Neural cell (in vitro differentiated cells): ENCODE measurements around the gene HIVEP2. TPM values are rescaled to one million over a fixed set of nuclear protein-coding genes. Genes with fewer than 3 reads are reported as not detected.

Experiments
- H2AFZ ChIP-seq: fragments of 200-600, 300-800 bp; sonication (generic), shearing (Covaris generic); 2 replicates; pipeline ENCODE4 v1.6.0; 2014; ENCODE audit warnings: low read depth, mild to moderate bottlenecking, antibody characterized with exemption, low read length, moderate library complexity
- H3F3A ChIP-seq: fragments of 200-600 bp; shearing (Covaris generic); 2 replicates; pipeline ENCODE4 v1.6.1; 2016; ENCODE audit warnings: mild to moderate bottlenecking, moderate library complexity, mixed read lengths, antibody characterized with exemption, low read length; ENCODE audit not compliant: insufficient read depth, poor library complexity, severe bottlenecking
- H3K27ac ChIP-seq: fragments of 200-600, 300-800 bp; sonication (generic), shearing (Covaris generic); 2 replicates; pipeline ENCODE4 v1.5.1; 2014; ENCODE audit warnings: mild to moderate bottlenecking, low read length, moderate library complexity
- H3K27me3 ChIP-seq: fragments of 300-800, 200-600 bp; sonication (generic), shearing (Covaris generic); 2 replicates; pipeline ENCODE4 v1.6.0; 2014; ENCODE audit warnings: mild to moderate bottlenecking, low read depth, low read length, moderate library complexity; ENCODE audit not compliant: insufficient read depth
- H3K36me3 ChIP-seq: fragments of 300-800, 200-600 bp; sonication (generic), shearing (Covaris generic); 2 replicates; pipeline ENCODE4 v1.5.1; 2014; ENCODE audit warnings: mild to moderate bottlenecking, antibody characterized with exemption, low read length, moderate library complexity; ENCODE audit not compliant: insufficient read depth
- H3K4me2 ChIP-seq: fragments of 300-800, 200-600 bp; sonication (generic), shearing (Covaris generic); 2 replicates; pipeline ENCODE4 v1.6.0; 2014; ENCODE audit warnings: mild to moderate bottlenecking, low read length
- H3K4me3 ChIP-seq: fragments of 300-800, 200-600 bp; sonication (generic), shearing (Covaris generic); 2 replicates; pipeline ENCODE4 v1.5.1; 2014; ENCODE audit warnings: mild to moderate bottlenecking, low read length, moderate library complexity
- H3K79me2 ChIP-seq: fragments of 200-600 bp; shearing (Covaris generic); replicated peaks from 2 replicates; pipeline ENCODE4 v1.6.0; 2014; ENCODE audit warnings: mild to moderate bottlenecking, low read length, moderate library complexity; ENCODE audit not compliant: insufficient read depth
- H3K9ac ChIP-seq: fragments of 300-800, 200-600 bp; sonication (generic), shearing (Covaris generic); 2 replicates; pipeline ENCODE4 v1.6.1; 2016; ENCODE audit warnings: mild to moderate bottlenecking, low read length, mixed read lengths
- H3K9me2 ChIP-seq: fragments of 200-600 bp; shearing (Covaris generic); 2 replicates; pipeline ENCODE4 v1.6.1; 2016; ENCODE audit warnings: mild to moderate bottlenecking, low read length, mixed read lengths; ENCODE audit not compliant: insufficient read depth
- H3K9me3 ChIP-seq: fragments of 200-600, 300-800 bp; sonication (generic), shearing (Covaris generic); 2 replicates; pipeline ENCODE4 v1.6.1; 2016; ENCODE audit warnings: mild to moderate bottlenecking, mixed run types, low read length, moderate library complexity, mixed read lengths
- H4K20me1 ChIP-seq: fragments of 200-600 bp; shearing (Covaris generic); 2 replicates; pipeline ENCODE4 v1.6.1; 2016; ENCODE audit warnings: mild to moderate bottlenecking, mixed run types; ENCODE audit not compliant: insufficient read depth
- MXI1 ChIP-seq: fragments of 450-650 bp; conservative IDR thresholded peaks from 2 replicates; pipeline ENCODE4 v1.6.1; 2014; ENCODE audit warnings: antibody characterized with exemption, mild to moderate bottlenecking; ENCODE audit not compliant: poor library complexity, severe bottlenecking
- POLR2AphosphoS5 ChIP-seq: IDR thresholded peaks from 2 replicates; pipeline ENCODE4 v1.6.1; 2012
- TAF1 ChIP-seq: IDR thresholded peaks from 2 replicates; pipeline ENCODE4 v1.6.1; 2012; ENCODE audit warnings: low read depth
- polyA plus RNA-seq: library from polyadenylated mRNA; depleted of rRNA; stranded (reverse); fragments of >200 nt; gene quantifications from 2 replicates; pipeline ENCODE4 v1.2.3, GENCODE V29; 2014
- TF ChIP-seq, protein P1 (sequence below): IDR thresholded peaks from 2 replicates; pipeline ENCODE4 v1.6.1; 2012; ENCODE audit warnings: borderline replicate concordance
- TF ChIP-seq, protein P2 (sequence below): fragments of 450-650 bp; IDR thresholded peaks from 2 replicates; pipeline ENCODE4 v1.5.1; 2014; ENCODE audit warnings: antibody characterized with exemption, mild to moderate bottlenecking, moderate library complexity; ENCODE audit not compliant: poor library complexity, severe bottlenecking

HIVEP2 gene
- polyA plus RNA-seq, 1 donor from 2014 or later: 6.0 TPM

DNA sequence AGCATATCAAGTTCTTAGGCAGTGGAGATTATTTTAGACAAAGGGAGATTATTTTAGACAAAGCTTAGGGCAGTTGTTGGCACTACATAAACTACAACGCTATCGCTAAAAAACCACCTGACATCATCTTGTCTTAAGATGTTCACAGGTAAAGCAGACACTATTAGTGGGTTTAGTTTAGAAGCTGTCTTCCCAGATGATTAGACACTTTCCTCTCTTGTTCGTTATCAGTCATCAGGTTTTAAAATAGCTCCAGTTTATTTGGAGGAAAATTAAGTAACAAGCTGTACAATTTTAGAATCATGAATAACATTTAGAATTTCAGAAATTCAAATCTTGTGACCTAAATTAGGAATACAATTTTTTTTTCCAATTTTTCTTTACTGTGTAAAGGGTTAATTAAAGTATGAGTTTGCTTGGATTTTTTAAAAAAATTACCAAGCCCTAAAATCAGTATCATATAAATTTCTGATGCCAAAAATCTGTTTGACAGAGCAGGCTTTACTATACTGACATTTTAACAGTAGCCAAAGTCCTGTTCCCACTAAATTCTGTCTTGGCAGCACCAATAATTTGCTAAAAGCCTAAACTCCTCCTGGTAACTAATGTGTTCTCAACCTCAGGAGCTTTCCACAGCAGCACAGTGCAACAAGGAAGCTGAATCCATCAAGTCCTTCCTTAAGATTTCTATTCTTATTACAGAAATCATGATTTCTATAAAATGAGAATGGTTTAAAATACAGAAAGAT is 109.0 kb downstream of the HIVEP2 start:
- H2AFZ ChIP-seq: no peak overlapping the region
- H3K79me2 ChIP-seq: no peaks in the 10 kb centered on the region
- H3K4me3 ChIP-seq: no peak overlapping the region
- no peaks in the 10 kb centered on the region for H3K9me3 ChIP-seq
- H3K4me2 ChIP-seq: no peak overlapping the region
- TF ChIP-seq TAF1 (no peak), POLR2AphosphoS5 (no peak)
- TF ChIP-seq, protein P1, sequence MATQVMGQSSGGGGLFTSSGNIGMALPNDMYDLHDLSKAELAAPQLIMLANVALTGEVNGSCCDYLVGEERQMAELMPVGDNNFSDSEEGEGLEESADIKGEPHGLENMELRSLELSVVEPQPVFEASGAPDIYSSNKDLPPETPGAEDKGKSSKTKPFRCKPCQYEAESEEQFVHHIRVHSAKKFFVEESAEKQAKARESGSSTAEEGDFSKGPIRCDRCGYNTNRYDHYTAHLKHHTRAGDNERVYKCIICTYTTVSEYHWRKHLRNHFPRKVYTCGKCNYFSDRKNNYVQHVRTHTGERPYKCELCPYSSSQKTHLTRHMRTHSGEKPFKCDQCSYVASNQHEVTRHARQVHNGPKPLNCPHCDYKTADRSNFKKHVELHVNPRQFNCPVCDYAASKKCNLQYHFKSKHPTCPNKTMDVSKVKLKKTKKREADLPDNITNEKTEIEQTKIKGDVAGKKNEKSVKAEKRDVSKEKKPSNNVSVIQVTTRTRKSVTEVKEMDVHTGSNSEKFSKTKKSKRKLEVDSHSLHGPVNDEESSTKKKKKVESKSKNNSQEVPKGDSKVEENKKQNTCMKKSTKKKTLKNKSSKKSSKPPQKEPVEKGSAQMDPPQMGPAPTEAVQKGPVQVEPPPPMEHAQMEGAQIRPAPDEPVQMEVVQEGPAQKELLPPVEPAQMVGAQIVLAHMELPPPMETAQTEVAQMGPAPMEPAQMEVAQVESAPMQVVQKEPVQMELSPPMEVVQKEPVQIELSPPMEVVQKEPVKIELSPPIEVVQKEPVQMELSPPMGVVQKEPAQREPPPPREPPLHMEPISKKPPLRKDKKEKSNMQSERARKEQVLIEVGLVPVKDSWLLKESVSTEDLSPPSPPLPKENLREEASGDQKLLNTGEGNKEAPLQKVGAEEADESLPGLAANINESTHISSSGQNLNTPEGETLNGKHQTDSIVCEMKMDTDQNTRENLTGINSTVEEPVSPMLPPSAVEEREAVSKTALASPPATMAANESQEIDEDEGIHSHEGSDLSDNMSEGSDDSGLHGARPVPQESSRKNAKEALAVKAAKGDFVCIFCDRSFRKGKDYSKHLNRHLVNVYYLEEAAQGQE: no peak
- no peaks in the 10 kb centered on the region for H4K20me1 ChIP-seq
- no peaks in the 10 kb centered on the region for H3K27me3 ChIP-seq
- no peak overlapping the region for H3K9ac ChIP-seq
- H3F3A ChIP-seq: no peaks in the 10 kb centered on the region
- no peak overlapping the region for H3K27ac ChIP-seq
- H3K36me3 ChIP-seq: no peaks in the 10 kb centered on the region
- no peaks in the 10 kb centered on the region for H3K9me2 ChIP-seq

DNA sequence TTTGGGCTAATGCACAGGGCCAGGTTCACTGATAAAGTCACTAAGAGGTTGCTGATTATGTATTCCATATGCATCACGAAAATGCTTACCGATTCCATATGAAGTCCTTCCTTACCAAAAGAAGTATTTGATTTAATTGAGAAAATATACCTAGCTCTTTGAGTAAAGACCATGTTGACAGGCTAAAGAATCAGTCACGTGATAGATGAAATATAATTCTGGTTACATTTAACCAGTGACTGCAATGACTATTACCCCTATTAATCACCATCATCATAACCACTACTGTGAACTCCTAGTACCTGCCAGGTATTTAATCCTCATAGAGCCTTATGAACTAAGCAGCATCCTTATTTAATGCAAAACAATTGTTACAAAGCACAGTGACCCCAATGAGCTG is 110.1 kb downstream of the HIVEP2 start:
- no peak for TF ChIP-seq MXI1
- TF ChIP-seq, protein P2, sequence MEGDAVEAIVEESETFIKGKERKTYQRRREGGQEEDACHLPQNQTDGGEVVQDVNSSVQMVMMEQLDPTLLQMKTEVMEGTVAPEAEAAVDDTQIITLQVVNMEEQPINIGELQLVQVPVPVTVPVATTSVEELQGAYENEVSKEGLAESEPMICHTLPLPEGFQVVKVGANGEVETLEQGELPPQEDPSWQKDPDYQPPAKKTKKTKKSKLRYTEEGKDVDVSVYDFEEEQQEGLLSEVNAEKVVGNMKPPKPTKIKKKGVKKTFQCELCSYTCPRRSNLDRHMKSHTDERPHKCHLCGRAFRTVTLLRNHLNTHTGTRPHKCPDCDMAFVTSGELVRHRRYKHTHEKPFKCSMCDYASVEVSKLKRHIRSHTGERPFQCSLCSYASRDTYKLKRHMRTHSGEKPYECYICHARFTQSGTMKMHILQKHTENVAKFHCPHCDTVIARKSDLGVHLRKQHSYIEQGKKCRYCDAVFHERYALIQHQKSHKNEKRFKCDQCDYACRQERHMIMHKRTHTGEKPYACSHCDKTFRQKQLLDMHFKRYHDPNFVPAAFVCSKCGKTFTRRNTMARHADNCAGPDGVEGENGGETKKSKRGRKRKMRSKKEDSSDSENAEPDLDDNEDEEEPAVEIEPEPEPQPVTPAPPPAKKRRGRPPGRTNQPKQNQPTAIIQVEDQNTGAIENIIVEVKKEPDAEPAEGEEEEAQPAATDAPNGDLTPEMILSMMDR: no peak
- no peak for TF ChIP-seq POLR2AphosphoS5
- Histone ChIP-seq H4K20me1 (no peaks in the 10 kb centered on the region), H3K9ac (no peak overlapping the region), H3K9me3 (no peaks in the 10 kb centered on the region), H2AFZ (no peak overlapping the region), H3F3A (no peaks in the 10 kb centered on the region), H3K79me2 (no peaks in the 10 kb centered on the region), H3K27ac (no peak overlapping the region), H3K4me3 (no peak overlapping the region), H3K4me2 (no peak overlapping the region), H3K9me2 (no peaks in the 10 kb centered on the region), H3K36me3 (no peaks in the 10 kb centered on the region), H3K27me3 (no peaks in the 10 kb centered on the region)

DNA sequence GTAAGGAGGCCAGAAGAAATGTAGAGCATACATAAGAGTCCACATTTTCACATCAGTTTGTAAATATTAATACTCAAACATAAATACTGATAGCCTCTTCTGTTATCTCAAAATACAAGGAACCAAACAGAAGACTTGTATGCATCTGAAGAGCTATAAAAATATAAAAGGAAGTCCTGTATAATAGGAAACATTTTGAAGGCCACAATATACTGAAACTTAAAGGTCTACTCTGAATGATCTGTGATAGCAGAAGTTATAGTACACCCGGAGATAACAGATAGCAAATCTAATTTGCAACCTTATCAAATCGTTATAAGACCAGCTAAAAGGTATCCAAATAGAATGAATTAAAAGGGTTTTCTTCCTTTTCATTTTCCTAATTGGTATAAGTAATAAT is 111.2 kb downstream of the HIVEP2 start:
- no peaks in the 10 kb centered on the region for H3F3A ChIP-seq
- H3K4me2 ChIP-seq: no peak overlapping the region
- H3K27me3 ChIP-seq: no peaks in the 10 kb centered on the region
- no peak overlapping the region for H2AFZ ChIP-seq
- TF ChIP-seq, protein P1: no peak
- no peak for TF ChIP-seq TAF1
- H3K36me3 ChIP-seq: no peaks in the 10 kb centered on the region
- no peak overlapping the region for H3K4me3 ChIP-seq
- no peak overlapping the region for H3K27ac ChIP-seq
- H3K9ac ChIP-seq: no peak overlapping the region
- H4K20me1 ChIP-seq: no peaks in the 10 kb centered on the region
- no peaks in the 10 kb centered on the region for H3K9me2 ChIP-seq
- H3K9me3 ChIP-seq: no peaks in the 10 kb centered on the region
- H3K79me2 ChIP-seq: no peaks in the 10 kb centered on the region
